OCI-LY1 (cell line): ENCODE measurements around the gene B4GALNT2.

Experiments used
- H2AFZ ChIP-seq: fragments of 200-600 bp; sonication (generic), shearing (Covaris generic); 2 replicates; pipeline ENCODE4 v1.6.0; 2014; ENCODE audit warnings: antibody characterized with exemption, mild to moderate bottlenecking, low read length
- H3F3A ChIP-seq: fragments of 200-600 bp; sonication (generic), shearing (Covaris generic); 2 replicates; pipeline ENCODE4 v1.6.0; 2014; ENCODE audit warnings: mild to moderate bottlenecking, antibody characterized with exemption, low read length, moderate library complexity; ENCODE audit not compliant: insufficient read depth
- H3K27ac ChIP-seq: fragments of 200-600 bp; sonication (generic); 2 replicates; pipeline ENCODE4 v1.5.1; 2014; ENCODE audit warnings: low read length, mixed run types, mild to moderate bottlenecking, low read depth; ENCODE audit not compliant: poor library complexity, severe bottlenecking
- H3K27me3 ChIP-seq: fragments of 200-600 bp; sonication (generic); 2 replicates; pipeline ENCODE4 v1.6.0; 2014; ENCODE audit warnings: antibody characterized with exemption, mild to moderate bottlenecking, low read length, moderate library complexity; ENCODE audit not compliant: insufficient read depth
- H3K36me3 ChIP-seq: fragments of 200-600 bp; sonication (generic); 2 replicates; pipeline ENCODE4 v1.6.1; 2014; ENCODE audit warnings: mild to moderate bottlenecking, antibody characterized with exemption, low read length, moderate library complexity, mixed read lengths; ENCODE audit not compliant: insufficient read depth
- H3K4me1 ChIP-seq: fragments of 200-600 bp; sonication (generic); 2 replicates; pipeline ENCODE4 v1.5.1; 2014; ENCODE audit warnings: mild to moderate bottlenecking, low read length, moderate library complexity; ENCODE audit not compliant: insufficient read depth, severe bottlenecking
- H3K4me2 ChIP-seq: fragments of 200-600 bp; sonication (generic), shearing (Covaris generic); 2 replicates; pipeline ENCODE4 v1.6.1; 2014; ENCODE audit warnings: low read length
- H3K4me3 ChIP-seq: fragments of 200-600 bp; sonication (generic); 2 replicates; pipeline ENCODE4 v1.5.1; 2014; ENCODE audit warnings: low read length, low read depth, mild to moderate bottlenecking, mixed read lengths; ENCODE audit not compliant: poor library complexity, severe bottlenecking
- H3K79me2 ChIP-seq: fragments of 200-600 bp; shearing (Covaris generic); 2 replicates; pipeline ENCODE4 v1.6.1; 2016; ENCODE audit warnings: mixed run types, low read length, mixed read lengths; ENCODE audit not compliant: insufficient read depth
- H3K9ac ChIP-seq: fragments of 200-600 bp; sonication (generic), shearing (Covaris generic); 2 replicates; pipeline ENCODE4 v1.6.1; 2014; ENCODE audit warnings: mild to moderate bottlenecking, low read length, mixed read lengths
- H3K9me2 ChIP-seq: fragments of 200-600 bp; sonication (generic), shearing (Covaris generic); 2 replicates; pipeline ENCODE4 v1.6.1; 2014; ENCODE audit warnings: low read depth, mild to moderate bottlenecking, low read length, mixed read lengths
- H3K9me3 ChIP-seq: fragments of 200-600 bp; shearing (Covaris generic); 2 replicates; pipeline ENCODE4 v1.6.1; 2014; ENCODE audit warnings: low read length, mixed read lengths
- H4K20me1 ChIP-seq: fragments of 200-600 bp; sonication (generic), shearing (Covaris generic); 2 replicates; pipeline ENCODE4 v1.6.0; 2016; ENCODE audit warnings: mild to moderate bottlenecking, low read length; ENCODE audit not compliant: insufficient read depth
- CTCF ChIP-seq: fragments of 200-600 bp; sonication (generic), shearing (Covaris generic); IDR thresholded peaks from 2 replicates; pipeline ENCODE4 v1.5.1; 2017; ENCODE audit warnings: mild to moderate bottlenecking, antibody characterized with exemption, low read length, moderate library complexity, mixed read lengths
- EZH2 ChIP-seq: fragments of 200-600 bp; sonication (generic), shearing (Covaris generic); IDR thresholded peaks from 2 replicates; pipeline ENCODE4 v1.8.0; 2017; ENCODE audit warnings: borderline replicate concordance, mixed run types, mild to moderate bottlenecking, antibody characterized with exemption, low read length, moderate library complexity, mixed read lengths

Gene B4GALNT2

DNA sequence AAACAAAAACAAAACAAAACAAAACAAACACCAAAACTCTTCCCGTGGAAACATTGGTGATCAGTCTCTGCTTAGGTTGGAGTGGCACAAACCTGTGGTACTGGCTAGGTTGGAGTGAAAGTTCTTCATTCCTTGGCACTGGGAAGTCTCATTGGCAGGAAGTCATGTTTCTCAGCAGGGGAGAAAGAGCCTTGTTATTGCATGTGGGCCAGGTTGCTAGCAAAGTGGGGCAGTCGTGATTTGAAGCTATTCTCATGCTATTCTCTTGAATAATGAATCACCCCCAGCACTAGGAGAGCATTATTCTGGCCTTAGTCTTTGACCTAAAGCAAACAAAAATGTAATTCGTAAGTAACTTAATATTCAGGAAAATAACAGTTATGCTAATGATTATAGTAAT is 24.3 kb upstream of the B4GALNT2 start:
- H3F3A ChIP-seq: no peaks in the 10 kb centered on the region
- no peaks in the 10 kb centered on the region for H3K9me3 ChIP-seq
- no peak overlapping the region for H3K9ac ChIP-seq
- no peaks in the 10 kb centered on the region for H3K79me2 ChIP-seq
- no peak overlapping the region for H3K27ac ChIP-seq
- H3K9me2 ChIP-seq: no peaks in the 10 kb centered on the region
- H3K4me1 ChIP-seq: no peaks in the 10 kb centered on the region
- no peak overlapping the region for H3K4me2 ChIP-seq
- TF ChIP-seq CTCF: no peak
- no peak for TF ChIP-seq EZH2
- no peaks in the 10 kb centered on the region for H3K36me3 ChIP-seq
- H2AFZ ChIP-seq: no peak overlapping the region
- H4K20me1 ChIP-seq: no peaks in the 10 kb centered on the region
- no peak overlapping the region for H3K4me3 ChIP-seq
- H3K27me3 ChIP-seq: 0 out of 2 replicates have a peak, but pooled peaks cover 14% of the 10 kb centered on the region

- no peak overlapping the region for H3K4me2 ChIP-seq
- no peaks in the 10 kb centered on the region for H3K36me3 ChIP-seq
- H3K9me3 ChIP-seq: no peaks in the 10 kb centered on the region
- no peak for TF ChIP-seq EZH2
- TF ChIP-seq CTCF: no peak
- H3K9me2 ChIP-seq: no peaks in the 10 kb centered on the region
- H2AFZ ChIP-seq: no peak overlapping the region
- no peaks in the 10 kb centered on the region for H3F3A ChIP-seq
- H3K9ac ChIP-seq: no peak overlapping the region
- H4K20me1 ChIP-seq: no peaks in the 10 kb centered on the region
- H3K4me1 ChIP-seq: no peaks in the 10 kb centered on the region
- no peaks in the 10 kb centered on the region for H3K79me2 ChIP-seq
- 0 out of 2 replicates have a peak, but pooled peaks cover 6% of the 10 kb centered on the region for H3K27me3 ChIP-seq
- no peak overlapping the region for H3K4me3 ChIP-seq
- H3K27ac ChIP-seq: no peak overlapping the region
These were observed 22.1 kb upstream of the B4GALNT2 start for GRCh38 chr17:49110509-49110908.

DNA sequence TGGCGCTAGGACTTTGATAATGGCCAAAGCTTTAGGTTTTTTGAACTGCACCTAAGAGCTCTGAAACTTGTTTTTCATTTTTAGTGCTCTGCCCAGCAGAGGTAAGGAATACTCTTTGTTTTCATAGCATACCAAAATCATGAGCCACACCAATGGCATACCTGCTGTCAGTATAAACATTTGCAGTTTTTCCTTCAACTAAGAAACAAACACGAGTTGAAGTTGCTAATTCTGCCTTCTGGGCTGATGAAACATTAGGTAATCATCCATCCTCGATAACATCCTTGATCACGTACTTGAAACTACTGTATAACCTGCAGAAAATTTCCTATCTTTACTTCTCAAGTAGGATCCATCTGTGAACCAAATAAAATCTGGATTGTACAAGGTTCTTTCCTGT is 20.6 kb upstream of the B4GALNT2 start:
- Histone ChIP-seq H3K9me3 (no peaks in the 10 kb centered on the region), H3K27ac (no peak overlapping the region), H3K4me1 (no peaks in the 10 kb centered on the region), H3K36me3 (no peaks in the 10 kb centered on the region), H3K79me2 (no peaks in the 10 kb centered on the region), H3K27me3 (peaks cover 3% of the 10 kb centered on the region; the same call in 1 of the 2 replicates), H3F3A (no peaks in the 10 kb centered on the region), H4K20me1 (no peaks in the 10 kb centered on the region), H3K4me2 (no peak overlapping the region), H3K9ac (no peak overlapping the region), H3K4me3 (no peak overlapping the region), H3K9me2 (no peaks in the 10 kb centered on the region), H2AFZ (no peak overlapping the region)
- TF ChIP-seq CTCF (no peak), EZH2 (no peak)
